Endometrial microvascular endothelial cells (primary cell): Measurements from ENCODE around the gene AK4. TPM values are rescaled to one million over a fixed set of nuclear protein-coding genes. Genes with fewer than 3 reads are reported as not detected.

Experiments
- in situ Hi-C: cut with HindIII; loops from 2 replicates; pipeline ENCODE4 v1.10.0; 2017; ENCODE audit warnings: low sequenced_read_pairs, low pct_unique_long_range_greater_than_20kb; ENCODE audit errors: inconsistent ontology term
- total RNA-seq: library from RNA; depleted of rRNA; stranded (reverse); fragments of >200 nt; gene quantifications from one replicate; pipeline ENCODE4 v1.2.3, GENCODE V29; 2015; ENCODE audit errors: inconsistent ontology term

Gene AK4
- total RNA-seq, 1 donor from 2014 or later, result 11.2 TPM

DNA sequence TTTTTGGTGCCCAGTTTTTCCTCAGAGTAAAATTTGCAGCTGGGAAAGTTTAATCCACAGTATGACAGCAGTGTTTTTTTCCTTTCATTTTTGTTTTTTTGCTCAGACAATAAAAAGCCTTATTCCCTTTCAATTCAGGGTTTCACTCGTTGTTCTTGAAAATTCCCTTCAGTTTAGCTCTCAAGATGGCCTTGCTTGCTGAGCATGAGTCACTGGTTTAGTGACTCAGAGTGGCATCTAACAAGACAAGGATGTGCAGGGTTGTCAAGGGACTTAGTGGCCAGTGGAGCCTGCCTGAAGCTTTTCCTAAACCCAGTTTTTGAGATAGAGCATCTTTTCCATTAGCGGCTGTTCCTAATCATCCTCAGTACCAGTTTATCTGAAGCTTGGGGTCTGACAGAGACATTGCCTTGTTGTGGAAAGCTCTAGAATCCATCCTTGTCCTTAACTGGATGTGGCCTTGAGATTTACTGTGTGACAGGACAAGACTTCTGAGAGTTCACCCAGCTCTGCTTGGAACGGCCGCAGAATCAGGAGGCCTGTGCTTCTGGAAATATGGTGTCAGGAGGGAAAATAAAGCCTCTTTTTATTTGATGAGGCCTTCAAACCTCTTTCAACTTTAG lies 113.0 kb downstream of the AK4 start:
- in situ Hi-C loops, result no loop called here

- in situ Hi-C loops, result no loop called here
These were observed 115.3 kb downstream of the AK4 start for GRCh38 chr1:65263286-65263685.

DNA sequence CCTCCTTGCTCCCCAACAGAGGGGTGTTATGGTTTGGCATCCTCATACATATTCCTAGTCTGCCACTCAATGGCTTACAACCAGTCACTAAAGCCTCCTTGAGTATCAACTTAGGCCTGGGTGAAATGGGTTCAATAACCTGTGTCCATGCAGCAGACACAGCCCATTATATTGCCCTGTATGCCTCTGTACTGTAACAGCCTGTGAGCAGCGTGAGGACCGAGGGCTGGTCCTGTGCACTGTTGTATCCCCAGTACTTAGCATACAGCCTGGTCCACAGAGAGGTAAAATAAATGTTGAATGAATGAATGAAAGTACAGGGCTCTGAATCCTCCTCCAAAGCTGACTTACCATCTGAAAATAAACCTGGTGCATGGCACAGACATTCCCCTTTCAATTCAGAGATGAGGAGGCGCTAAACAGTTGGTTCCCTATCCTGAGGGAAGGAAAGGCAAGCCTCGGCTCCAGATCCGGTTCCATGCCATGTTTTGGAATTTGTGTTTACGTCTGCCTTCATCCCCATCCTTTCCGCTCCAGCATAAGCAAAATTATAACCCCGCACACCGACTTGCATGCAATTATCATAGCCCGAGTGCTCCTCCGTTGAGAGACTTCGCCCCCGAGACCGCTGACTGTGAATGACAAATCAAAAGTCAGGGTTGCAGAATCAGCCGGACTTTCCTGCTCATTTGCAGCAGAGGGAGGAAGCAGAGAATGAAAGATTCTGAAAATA lies 116.4 kb downstream of the AK4 start:
- in situ Hi-C loops, result no loop called here

GRCh38 chr1:65265296-65265650 lies 117.3 kb downstream of the AK4 start:
- in situ Hi-C loops, result no loop called here

- in situ Hi-C loops, result no loop called here
These were observed 117.8 kb downstream of the AK4 start for GRCh38 chr1:65265651-65266351.

- in situ Hi-C loops, result no loop called here
These were observed 118.5 kb downstream of the AK4 start for GRCh38 chr1:65266476-65266875.

- in situ Hi-C loops, result no loop called here
These were observed 119.3 kb downstream of the AK4 start for GRCh38 chr1:65267271-65267670.

GRCh38 chr1:65267683-65268082 lies 119.7 kb downstream of the AK4 start:
- in situ Hi-C loops, result no loop called here

DNA sequence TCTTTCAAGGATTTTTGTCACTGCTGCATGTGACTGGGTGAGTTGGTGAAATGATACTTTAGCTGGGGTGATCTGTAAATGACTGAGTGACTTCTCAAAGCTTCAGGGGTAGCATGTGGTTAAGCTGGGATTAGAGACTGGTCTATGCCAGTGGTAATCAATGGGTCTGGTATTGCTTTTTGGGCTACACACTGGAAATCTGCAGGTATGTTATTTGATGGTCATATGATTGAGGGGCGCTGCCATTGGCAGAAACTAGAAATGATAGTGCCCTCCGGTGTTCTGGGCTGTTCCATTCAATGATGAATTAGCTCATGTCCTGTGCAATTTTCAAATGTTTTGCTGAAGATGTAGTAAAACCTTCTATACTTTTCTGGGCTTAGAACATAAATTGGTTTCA lies 121.6 kb downstream of the AK4 start:
- in situ Hi-C loops, result no loop called here

DNA sequence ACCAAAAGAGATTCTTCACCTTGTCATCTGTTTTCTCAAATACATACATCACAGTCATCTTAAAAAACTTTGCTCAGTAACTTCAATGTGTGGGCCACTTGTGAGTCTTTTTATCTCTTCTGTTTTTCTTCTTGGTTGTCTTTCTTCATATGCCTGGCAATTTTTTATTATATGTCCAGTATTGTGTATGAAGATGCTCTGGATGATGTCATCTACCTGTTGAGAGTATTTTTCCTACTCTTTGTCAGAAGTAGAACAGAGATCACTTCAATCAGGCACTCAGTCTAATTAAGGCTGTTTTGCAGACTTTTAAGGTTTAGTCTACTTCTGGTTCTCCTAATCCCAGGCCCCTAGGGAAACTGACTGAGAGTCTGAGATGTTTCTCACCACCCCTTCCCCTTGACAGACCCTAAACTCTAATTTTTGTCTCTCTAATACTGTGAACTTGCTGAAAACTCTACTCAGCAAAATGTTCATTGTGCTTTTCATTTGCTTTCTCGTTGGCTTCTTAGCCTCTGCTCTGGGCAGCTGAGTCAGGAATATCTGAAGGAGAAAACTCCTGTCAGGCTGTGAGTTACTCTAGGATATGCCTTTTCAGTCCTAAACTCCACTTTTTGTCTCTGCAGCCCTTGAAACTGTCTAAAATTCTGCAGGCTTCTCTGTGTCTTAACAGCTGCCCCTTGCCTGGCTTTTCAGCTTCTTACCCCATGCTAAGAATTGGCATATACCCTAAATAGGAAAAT lies 128.4 kb downstream of the AK4 start:
- in situ Hi-C loops, result no loop called here

- in situ Hi-C loops, result no loop called here
These were observed 129.8 kb downstream of the AK4 start for GRCh38 chr1:65277605-65278347.

GRCh38 chr1:65278376-65279069 lies 130.5 kb downstream of the AK4 start:
- in situ Hi-C loops, result no loop called here

- in situ Hi-C loops, result no loop called here
These were observed 131.2 kb downstream of the AK4 start for GRCh38 chr1:65279070-65279779.

Other genes with a start within 250 kb of the AK4 start
- 245 TPM for gene JAK1, start 181.7 kb upstream of the AK4 start, total RNA-seq
- gene DNAJC6, start 161.3 kb downstream of the AK4 start, total RNA-seq, result 3.1 TPM